H1 (cell line): ENCODE results near the gene YWHAB. TPM values are rescaled to one million over a fixed set of nuclear protein-coding genes. Genes with fewer than 3 reads are reported as not detected.
"Not testable (repeated sequence)": the region's sequence is repeated elsewhere in the genome, so short reads cannot be mapped to it uniquely, and the experiment has no call there.

ENCODE experiments used
- CTCF ChIA-PET: fragments of 300-600 bp; sonication (Branson Sonifier 250); formaldehyde crosslinking; loops from one replicate; lab custom pipeline; 2021; ENCODE audit not compliant: partially characterized antibody; lab: Charles Lee
- POLR2A ChIA-PET: fragments of 300-600 bp; sonication (Branson Sonifier 250); formaldehyde crosslinking; loops from one replicate; lab custom pipeline; 2021; ENCODE audit warnings: inconsistent platforms; ENCODE audit not compliant: partially characterized antibody; lab: Charles Lee
- DNase-seq, 2 experiments: peaks; one replicate each; pipeline versions ENCODE4 v3.0.0 to v3.0.0-alpha.2; 2010 to 2022; ENCODE audit warnings: low spot score in 2 of 2, low read depth in 1 of 2, mixed read lengths in 1 of 2
- FAIRE-seq: peaks from 2 replicates; lab custom pipeline; 2011; peaks lifted over from hg19 to GRCh38; lab: Jason Lieb, UNC
- H2AFZ ChIP-seq: 2 replicates; pipeline ENCODE4 v1.8.1; 2012; ENCODE audit warnings: low read length, inconsistent platforms
- H2AK5ac ChIP-seq: 2 replicates; pipeline ENCODE4 v1.6.1; 2013; ENCODE audit warnings: low read depth, low read length
- H2BK120ac ChIP-seq: replicated peaks from 2 replicates; pipeline ENCODE3; 2013; ENCODE audit warnings: low read depth, low read length, inconsistent platforms
- H2BK12ac ChIP-seq: 2 replicates; pipeline ENCODE4 v1.6.1; 2013; ENCODE audit warnings: low read depth, low read length
- H2BK15ac ChIP-seq: 2 replicates; pipeline ENCODE4 v1.6.1; 2013; ENCODE audit warnings: low read length
- H2BK20ac ChIP-seq: 2 replicates; pipeline ENCODE4 v1.6.1; 2013; ENCODE audit warnings: low read length
- H2BK5ac ChIP-seq: 2 replicates; pipeline ENCODE4 v1.6.1; 2013; ENCODE audit warnings: low read depth, low read length
- H3K14ac ChIP-seq: 2 replicates; pipeline ENCODE4 v1.6.1; 2013; ENCODE audit warnings: inconsistent platforms; ENCODE audit not compliant: insufficient read length
- H3K18ac ChIP-seq: 2 replicates; pipeline ENCODE4 v1.6.1; 2013; ENCODE audit warnings: low read length; ENCODE audit errors: extremely low read depth
- H3K23ac ChIP-seq: 2 replicates; pipeline ENCODE4 v1.6.1; 2013; ENCODE audit warnings: inconsistent platforms; ENCODE audit not compliant: insufficient read length
- H3K23me2 ChIP-seq: 2 replicates; pipeline ENCODE4 v1.6.1; 2013; ENCODE audit warnings: low read depth, low read length
- H3K27ac ChIP-seq: 2 replicates; pipeline ENCODE4 v1.6.1; 2011; ENCODE audit warnings: low read depth, low read length, inconsistent platforms
- H3K27me3 ChIP-seq, 4 experiments: replicated peaks in 1 of 4; 1 replicate in 1 of 4; 2 replicates in 3 of 4; pipeline versions ENCODE4 v1.6.1 to v1.8.1; 2011 to 2013; ENCODE audit warnings: low read length in 3 of 4, mild to moderate bottlenecking in 3 of 4, inconsistent platforms in 2 of 4, mixed read lengths in 2 of 4, moderate library complexity in 1 of 4; ENCODE audit not compliant: control insufficient read depth in 3 of 4, insufficient read depth in 3 of 4; ENCODE audit errors: extremely low read depth in 1 of 4
- H3K36me3 ChIP-seq, 4 experiments: 2 replicates each; pipeline versions ENCODE4 v1.6.1 to v1.8.1; 2011 to 2013; ENCODE audit warnings: mild to moderate bottlenecking in 4 of 4, low read length in 3 of 4, moderate library complexity in 2 of 4, control low read depth in 1 of 4, inconsistent platforms in 1 of 4; ENCODE audit not compliant: insufficient read depth in 4 of 4, control insufficient read depth in 2 of 4
- H3K4ac ChIP-seq: replicated peaks from 2 replicates; pipeline ENCODE3; 2013; ENCODE audit warnings: low read length, low read depth, mixed read lengths, inconsistent platforms; ENCODE audit not compliant: insufficient read length
- H3K4me1 ChIP-seq, 4 experiments: replicated peaks in 1 of 4; 1 replicate in 1 of 4; 2 replicates in 3 of 4; pipeline versions ENCODE4 v1.6.1 to v1.8.1; 2011 to 2013; ENCODE audit warnings: low read length in 3 of 4, inconsistent platforms in 2 of 4, mixed read lengths in 1 of 4; ENCODE audit not compliant: insufficient read depth in 4 of 4, control insufficient read depth in 3 of 4
- H3K4me2 ChIP-seq, 2 experiments: 2 replicates each; pipeline versions ENCODE4 v1.6.1 to v1.8.1; 2011 to 2013; ENCODE audit warnings: low read depth in 2 of 2, low read length in 2 of 2, control low read depth in 1 of 2, inconsistent platforms in 1 of 2, mild to moderate bottlenecking in 1 of 2; ENCODE audit not compliant: insufficient read depth in 1 of 2
- H3K4me3 ChIP-seq, 4 experiments: fragments of 200-600, 300-600 bp in 1 of 4; sonication (generic), shearing (Covaris generic), sonication (Bioruptor Twin) in 1 of 4; 2 replicates each; pipeline versions ENCODE4 v1.5.1 to v1.8.1; 2011 to 2016; ENCODE audit warnings: low read length in 4 of 4, low read depth in 3 of 4, control low read depth in 2 of 4, inconsistent platforms in 2 of 4, mild to moderate bottlenecking in 2 of 4, mixed read lengths in 1 of 4, moderate library complexity in 1 of 4; ENCODE audit not compliant: insufficient read depth in 2 of 4; ENCODE audit errors: extremely low read depth in 1 of 4
- H3K56ac ChIP-seq: replicated peaks from 2 replicates; pipeline ENCODE3; 2013; ENCODE audit warnings: low read depth, mild to moderate bottlenecking, mixed read lengths, low read length, inconsistent platforms; ENCODE audit not compliant: insufficient read length
- H3K79me1 ChIP-seq: 2 replicates; pipeline ENCODE4 v1.6.1; 2013; ENCODE audit warnings: low read depth, low read length, control low read depth
- H3K79me2 ChIP-seq, 2 experiments: 2 replicates each; pipeline versions ENCODE4 v1.6.1 to v1.8.1; 2012 to 2013; ENCODE audit warnings: low read length in 2 of 2, mild to moderate bottlenecking in 2 of 2, inconsistent platforms in 1 of 2; ENCODE audit not compliant: insufficient read depth in 2 of 2, control insufficient read depth in 1 of 2
- H3K9ac ChIP-seq, 4 experiments: replicated peaks in 1 of 4; 1 replicate in 1 of 4; 2 replicates in 3 of 4; pipeline versions ENCODE4 v1.6.1 to v1.8.1; 2011 to 2013; ENCODE audit warnings: low read depth in 3 of 4, low read length in 3 of 4, control low read depth in 2 of 4, mild to moderate bottlenecking in 2 of 4, moderate library complexity in 2 of 4, inconsistent platforms in 1 of 4; ENCODE audit errors: extremely low read depth in 1 of 4
- H3K9me3 ChIP-seq, 2 experiments: 2 replicates each; pipeline versions ENCODE4 v1.6.1 to v1.8.1; 2012 to 2013; ENCODE audit warnings: mild to moderate bottlenecking in 2 of 2, moderate library complexity in 2 of 2, control low read depth in 1 of 2, inconsistent platforms in 1 of 2, low read depth in 1 of 2, low read length in 1 of 2, mixed read lengths in 1 of 2; ENCODE audit not compliant: insufficient read depth in 2 of 2
- H4K20me1 ChIP-seq, 2 experiments: replicated peaks in 1 of 2; 2 replicates each; pipeline versions ENCODE3 to v1.8.1; 2011 to 2013; ENCODE audit warnings: inconsistent platforms in 2 of 2, low read length in 2 of 2, mild to moderate bottlenecking in 1 of 2; ENCODE audit not compliant: insufficient read depth in 2 of 2, control insufficient read depth in 1 of 2
- H4K5ac ChIP-seq: 2 replicates; pipeline ENCODE4 v1.6.1; 2013; ENCODE audit warnings: low read length, low read depth, mixed read lengths, inconsistent platforms; ENCODE audit not compliant: insufficient read length
- H4K8ac ChIP-seq: 2 replicates; pipeline ENCODE4 v1.8.0; 2013; ENCODE audit warnings: mild to moderate bottlenecking, moderate library complexity, low read length, inconsistent platforms; ENCODE audit not compliant: insufficient read depth; ENCODE audit errors: extremely low read depth
- H4K91ac ChIP-seq: replicated peaks from 2 replicates; pipeline ENCODE3; 2013; ENCODE audit warnings: low read length, mixed read lengths, inconsistent platforms; ENCODE audit not compliant: insufficient read length
- WGBS, 2 experiments: shearing (Covaris generic) in 1 of 2; methylation state at CpG; one replicate each; pipeline versions ENCODE4 v1.1.6 to v1.1.7; 2013 to 2015; ENCODE audit warnings: low lambda C conversion rate in 2 of 2, mixed read lengths in 2 of 2, inconsistent platforms in 1 of 2, low coverage in 1 of 2, missing lambda C conversion rate in 1 of 2; ENCODE audit not compliant: insufficient replicate concordance in 2 of 2, insufficient coverage in 1 of 2, insufficient read length in 1 of 2; ENCODE audit errors: extremely low coverage in 1 of 2, missing lambda C conversion rate in 1 of 2; 5-methylcytosine and 5-hydroxymethylcytosine counted together
- polyA plus RNA-seq, 7 experiments: library from polyadenylated mRNA; depleted of rRNA in 3 of 7; stranded (reverse) in 5 of 7; unstranded in 2 of 7; fragments of >200 nt in 5 of 7; fragments of 200-250 nt in 2 of 7; gene quantifications; 1 replicate in 5 of 7; 2 replicates in 1 of 7; 4 replicates in 1 of 7; pipeline versions ENCODE4 v1.2.1 to v1.2.3, GENCODE V29; 2011 to 2013; ENCODE audit warnings: missing spikeins in 2 of 7, mixed read lengths in 2 of 7
- total RNA-seq: library from RNA; stranded (reverse); fragmentation: NEBNext Ultra II Directional; extraction: Animal tissue kit (Norgen Biotek cat#: 25700); gene quantifications from 2 replicates; pipeline ENCODE4 v1.2.1, GENCODE V29; 2021

YWHAB gene
- total and polyA plus RNA-seq, 2 of the 8 experiments (the other 6 are each of a cell fraction or from before 2014, with no cell fraction given), result 72.9 to 256 TPM

DNA sequence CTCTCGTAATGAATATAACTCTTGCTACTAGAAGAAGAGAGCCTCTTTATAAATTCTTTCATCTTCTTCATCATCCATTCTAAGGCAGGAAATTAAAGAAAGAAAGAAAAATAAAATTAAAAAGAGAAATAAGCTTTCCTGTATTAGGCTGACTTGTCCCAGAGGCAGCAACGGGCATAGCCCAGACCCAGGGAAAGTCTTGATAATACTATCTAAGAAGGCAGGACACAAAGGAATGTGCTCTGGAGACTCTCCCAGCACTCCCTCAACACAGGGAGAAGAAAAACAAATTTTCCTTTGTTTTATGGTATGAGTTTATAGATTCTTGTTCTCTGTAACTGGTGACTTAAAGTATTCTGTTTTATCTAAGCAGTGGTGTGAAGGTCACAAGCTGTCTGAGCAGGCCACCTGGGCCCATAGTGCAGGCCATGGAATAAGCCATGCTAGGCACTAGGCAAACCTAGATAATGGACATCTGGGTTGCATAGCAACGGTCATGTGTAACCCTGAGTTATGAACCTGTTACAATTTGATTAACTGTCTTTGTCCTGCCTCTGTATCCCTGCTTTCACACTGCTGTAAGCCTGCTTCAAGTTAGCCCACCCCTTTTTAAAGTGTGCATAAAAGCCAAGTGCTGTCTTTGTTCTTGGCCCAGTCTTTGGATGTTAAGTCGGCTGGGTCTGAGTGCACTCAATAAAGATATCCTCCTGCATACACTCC, 22.0 kb upstream of the YWHAB start:
- not testable (repeated sequence) for H3K27ac ChIP-seq, H2BK20ac ChIP-seq, FAIRE-seq, H4K20me1 ChIP-seq, H3K14ac ChIP-seq, H2BK15ac ChIP-seq, H3K9ac ChIP-seq, H3K23ac ChIP-seq, H3K79me1 ChIP-seq, H3K9me3 ChIP-seq, H4K8ac ChIP-seq, H4K91ac ChIP-seq, H2BK12ac ChIP-seq, H3K4ac ChIP-seq, H3K4me3 ChIP-seq, H3K4me1 ChIP-seq, H2AK5ac ChIP-seq, H3K4me2 ChIP-seq, H2BK5ac ChIP-seq, H4K5ac ChIP-seq, H2AFZ ChIP-seq, H2BK120ac ChIP-seq, H3K27me3 ChIP-seq, H3K18ac ChIP-seq, H3K56ac ChIP-seq, H3K36me3 ChIP-seq, H3K23me2 ChIP-seq, H3K79me2 ChIP-seq
- ChIA-PET CTCF (interaction anchor here (0.6 to 4.4 kb wide), 11 partner anchors 11 to 158 kb away, joined by 3 to 43 read pairs (median 3); no protein-coding TSS in a partner anchor), POLR2A (interaction anchor here (0.9 kb wide), 1 partner anchor 63 kb away, joined by 3 read pairs; no protein-coding TSS in a partner anchor)
- WGBS, 2 experiments, result 80% methylated on average over 4 of the region's 4 CpGs; no CpG with 5 or more reads in 1 of the 2 experiments
- peak in 1 of 2 experiments; percentile 14 for DNase-seq
